Astrocyte of the spinal cord (primary cell): ENCODE results near the gene TAC4.

Experiments
- DNase-seq: peaks from one replicate; pipeline ENCODE4 v3.0.0; 2011; ENCODE audit warnings: low read depth, low spot score
- H3K4me3 ChIP-seq: 2 replicates; pipeline ENCODE4 v1.5.1; 2011; ENCODE audit warnings: low read depth, mild to moderate bottlenecking, low read length, moderate library complexity
- CTCF ChIP-seq: IDR thresholded peaks from 2 replicates; pipeline ENCODE4 v1.5.1; 2012; ENCODE audit warnings: low read depth, mild to moderate bottlenecking, low read length, inconsistent platforms
- in situ Hi-C: cut with HindIII; loops from 2 replicates; pipeline ENCODE4 v1.10.0; 2017; ENCODE audit warnings: low sequenced_read_pairs

Gene TAC4

DNA sequence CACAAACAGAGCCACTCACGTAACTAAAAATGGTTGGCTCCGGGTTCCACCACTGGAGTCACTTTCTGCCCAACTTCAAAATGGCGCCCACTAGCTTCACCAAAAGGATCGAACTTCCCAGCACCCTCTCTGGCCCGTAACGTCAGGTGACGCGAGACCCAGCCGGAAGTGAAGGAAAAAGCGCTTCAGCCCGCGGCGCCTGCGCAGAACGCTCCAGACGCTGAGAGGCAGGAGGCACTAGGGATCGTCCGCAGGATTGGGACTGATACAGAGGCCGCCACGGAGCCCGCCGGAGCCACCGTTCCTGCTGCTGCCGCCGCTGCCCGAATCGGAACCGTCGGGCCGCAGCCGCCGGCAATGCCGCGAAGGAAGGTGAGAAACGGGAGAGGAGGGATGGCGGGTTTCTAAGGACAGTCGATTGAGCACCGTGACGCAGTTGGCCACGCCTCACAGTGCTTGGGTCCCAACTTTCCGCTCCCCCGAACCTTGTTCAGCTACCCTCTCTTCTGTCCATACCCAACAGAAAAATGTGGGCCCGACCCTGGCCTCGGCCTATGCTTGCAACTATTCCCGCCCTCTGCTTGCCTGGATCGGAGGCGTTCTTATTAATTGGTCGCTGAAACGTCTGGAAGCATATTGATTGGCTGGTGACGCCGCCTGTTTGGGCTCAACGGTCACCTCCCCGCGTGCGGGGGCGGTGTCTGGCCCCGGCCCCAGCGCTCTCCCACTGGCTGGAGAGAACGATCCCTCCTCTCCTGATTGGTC is 59.2 kb downstream of the TAC4 start, which contains the start of gene KAT7:
KAT7 (plus strand) TSS at position 204 of the 765 bp plus-strand sequence; CDS start at position 358, 154 bp downstream.
- in situ Hi-C loops = no loop called here
- TF ChIP-seq CTCF = no peak

More for the DNA sequence above, 59.2 kb downstream of the TAC4 start, which contains the start of gene KAT7:
- H3K4me3 ChIP-seq = peak within 1 kb of the TSS; percentile 98
- peak; percentile 100 for DNase-seq
